ENCODE results near the gene SPDYE11. TPM values are rescaled to one million over a fixed set of nuclear protein-coding genes. Genes with fewer than 3 reads are reported as not detected.

The SPDYE11 gene
- total RNA-seq = not detected in 2 replicates

GRCh38 chr7:73057811-73058210 lies at the start of gene SPDYE11:
SPDYE11 (minus strand) TSS chr7:73057911; CDS start chr7:73056111, 1,800 bp downstream.

DNA sequence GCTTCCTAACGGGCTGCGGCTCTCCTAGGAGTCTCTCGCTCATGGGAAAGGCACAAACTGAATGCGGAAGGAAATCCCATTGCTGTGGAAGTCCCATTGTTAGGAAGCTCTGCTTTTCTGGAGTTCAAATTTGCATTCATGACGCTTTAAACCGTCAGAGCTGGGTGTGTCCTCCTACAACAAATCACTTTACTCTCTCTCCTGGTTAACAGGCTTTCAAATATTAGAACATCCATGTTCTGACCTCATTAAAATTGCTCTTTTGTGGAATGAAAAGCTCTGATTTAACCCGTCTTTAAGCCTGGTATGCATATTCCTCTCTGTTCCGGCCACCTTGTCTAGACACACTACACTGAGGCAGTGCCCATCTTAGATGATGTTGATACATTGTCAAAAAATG lies 28.2 kb upstream of the SPDYE11 start, which contains the start of gene SPDYE9:
TSS of gene SPDYE9 (minus strand) at position 101 of the 400 bp plus-strand sequence. CDS start 1,800 bp downstream, outside the sequence.

GRCh38 chr7:73029666-73030065 lies 28.0 kb downstream of the SPDYE11 start, which contains the start of gene SPDYE8:
SPDYE8 (minus strand) TSS chr7:73029766; CDS start chr7:73027966, 1,800 bp downstream.

Other genes starting within 250 kb of the SPDYE11 start
- 2.1 and 4.2 TPM in 2 replicates for gene TYW1B, start 229.7 kb downstream of the SPDYE11 start, total RNA-seq
- 3.9 and 4.0 TPM in 2 replicates for gene POM121, start 132.8 kb downstream of the SPDYE11 start, total RNA-seq
- gene TRIM74, start 88.4 kb downstream of the SPDYE11 start, total RNA-seq = 0.32 TPM in 1 of 2 replicates, not detected in the other
- not detected in 2 replicates for gene SPDYE8, start 28.1 kb downstream of the SPDYE11 start, total RNA-seq
- gene SPDYE9, start 28.1 kb upstream of the SPDYE11 start, total RNA-seq = not detected in 2 replicates